ENCODE measurements around the gene MYO1H.

DNA sequence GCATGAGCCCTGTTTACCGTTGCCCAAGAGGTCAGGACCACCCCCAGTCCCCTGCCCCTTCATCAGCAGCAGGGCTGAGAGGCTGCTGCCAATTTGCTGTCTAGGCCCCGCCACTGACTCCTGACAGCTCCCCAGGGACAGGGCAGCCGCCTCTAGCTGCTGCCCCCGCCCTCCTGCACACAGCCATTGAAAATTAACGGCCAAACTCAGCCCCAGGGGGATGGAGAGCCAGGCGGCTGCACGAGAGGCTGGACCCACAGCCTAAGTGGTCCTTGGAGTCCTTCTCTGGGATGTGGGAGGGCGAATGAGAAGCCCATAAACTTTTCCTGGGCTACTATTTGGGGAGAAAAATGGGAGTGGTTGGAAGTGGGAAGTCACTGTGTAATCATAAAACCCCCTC lies 43.2 kb upstream of the MYO1H start:
- TF ChIP-seq EP300 (IDR thresholded peaks at IDR 0.05), result no peak
- TF ChIP-seq, protein P1, sequence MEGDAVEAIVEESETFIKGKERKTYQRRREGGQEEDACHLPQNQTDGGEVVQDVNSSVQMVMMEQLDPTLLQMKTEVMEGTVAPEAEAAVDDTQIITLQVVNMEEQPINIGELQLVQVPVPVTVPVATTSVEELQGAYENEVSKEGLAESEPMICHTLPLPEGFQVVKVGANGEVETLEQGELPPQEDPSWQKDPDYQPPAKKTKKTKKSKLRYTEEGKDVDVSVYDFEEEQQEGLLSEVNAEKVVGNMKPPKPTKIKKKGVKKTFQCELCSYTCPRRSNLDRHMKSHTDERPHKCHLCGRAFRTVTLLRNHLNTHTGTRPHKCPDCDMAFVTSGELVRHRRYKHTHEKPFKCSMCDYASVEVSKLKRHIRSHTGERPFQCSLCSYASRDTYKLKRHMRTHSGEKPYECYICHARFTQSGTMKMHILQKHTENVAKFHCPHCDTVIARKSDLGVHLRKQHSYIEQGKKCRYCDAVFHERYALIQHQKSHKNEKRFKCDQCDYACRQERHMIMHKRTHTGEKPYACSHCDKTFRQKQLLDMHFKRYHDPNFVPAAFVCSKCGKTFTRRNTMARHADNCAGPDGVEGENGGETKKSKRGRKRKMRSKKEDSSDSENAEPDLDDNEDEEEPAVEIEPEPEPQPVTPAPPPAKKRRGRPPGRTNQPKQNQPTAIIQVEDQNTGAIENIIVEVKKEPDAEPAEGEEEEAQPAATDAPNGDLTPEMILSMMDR (IDR thresholded peaks at IDR 0.05), result no peak
